DOHH2 (cell line): ENCODE measurements around the gene GPR27.

Source experiments
- EZH2phosphoT487 ChIP-seq: fragments of 200-600 bp; sonication (generic); IDR thresholded peaks from 2 replicates; pipeline ENCODE4 v1.6.1; 2017; ENCODE audit warnings: borderline replicate concordance, mild to moderate bottlenecking, antibody characterized with exemption, low read length, moderate library complexity, mixed read lengths
- TF ChIP-seq, protein P1 (sequence below): fragments of 200-600 bp; sonication (generic); IDR thresholded peaks from one replicate; pipeline ENCODE4 v1.5.1; 2014; ENCODE audit warnings: antibody characterized with exemption, mild to moderate bottlenecking, low read depth, low read length; ENCODE audit not compliant: poor library complexity, severe bottlenecking

DNA sequence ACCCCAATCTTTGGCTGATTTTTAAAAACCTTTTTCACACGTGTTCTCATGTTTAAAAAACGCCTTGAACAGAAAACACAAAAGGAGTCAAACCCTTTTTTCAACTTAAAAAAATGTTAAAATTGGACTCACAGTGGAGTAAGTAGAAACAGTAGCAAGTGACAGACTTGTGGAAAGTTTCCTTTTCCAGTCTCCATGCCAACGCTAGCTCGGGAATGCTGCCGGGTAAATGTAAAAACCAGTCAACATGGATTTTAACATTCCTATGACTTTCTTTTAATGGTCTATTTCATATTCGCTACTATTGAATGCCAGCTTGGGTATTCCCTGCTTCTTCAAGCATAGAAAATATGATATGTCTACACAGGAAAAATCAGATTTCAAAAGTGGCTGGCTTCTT is 32.9 kb downstream of the GPR27 start:
- TF ChIP-seq, protein P1, sequence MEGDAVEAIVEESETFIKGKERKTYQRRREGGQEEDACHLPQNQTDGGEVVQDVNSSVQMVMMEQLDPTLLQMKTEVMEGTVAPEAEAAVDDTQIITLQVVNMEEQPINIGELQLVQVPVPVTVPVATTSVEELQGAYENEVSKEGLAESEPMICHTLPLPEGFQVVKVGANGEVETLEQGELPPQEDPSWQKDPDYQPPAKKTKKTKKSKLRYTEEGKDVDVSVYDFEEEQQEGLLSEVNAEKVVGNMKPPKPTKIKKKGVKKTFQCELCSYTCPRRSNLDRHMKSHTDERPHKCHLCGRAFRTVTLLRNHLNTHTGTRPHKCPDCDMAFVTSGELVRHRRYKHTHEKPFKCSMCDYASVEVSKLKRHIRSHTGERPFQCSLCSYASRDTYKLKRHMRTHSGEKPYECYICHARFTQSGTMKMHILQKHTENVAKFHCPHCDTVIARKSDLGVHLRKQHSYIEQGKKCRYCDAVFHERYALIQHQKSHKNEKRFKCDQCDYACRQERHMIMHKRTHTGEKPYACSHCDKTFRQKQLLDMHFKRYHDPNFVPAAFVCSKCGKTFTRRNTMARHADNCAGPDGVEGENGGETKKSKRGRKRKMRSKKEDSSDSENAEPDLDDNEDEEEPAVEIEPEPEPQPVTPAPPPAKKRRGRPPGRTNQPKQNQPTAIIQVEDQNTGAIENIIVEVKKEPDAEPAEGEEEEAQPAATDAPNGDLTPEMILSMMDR, result no peak
- TF ChIP-seq EZH2phosphoT487, result no peak
